Measurements from ENCODE around the gene RNF121.
A peak's percentile ranks its signal among the peaks of the same experiment; 100 is the strongest.

Gene RNF121

DNA sequence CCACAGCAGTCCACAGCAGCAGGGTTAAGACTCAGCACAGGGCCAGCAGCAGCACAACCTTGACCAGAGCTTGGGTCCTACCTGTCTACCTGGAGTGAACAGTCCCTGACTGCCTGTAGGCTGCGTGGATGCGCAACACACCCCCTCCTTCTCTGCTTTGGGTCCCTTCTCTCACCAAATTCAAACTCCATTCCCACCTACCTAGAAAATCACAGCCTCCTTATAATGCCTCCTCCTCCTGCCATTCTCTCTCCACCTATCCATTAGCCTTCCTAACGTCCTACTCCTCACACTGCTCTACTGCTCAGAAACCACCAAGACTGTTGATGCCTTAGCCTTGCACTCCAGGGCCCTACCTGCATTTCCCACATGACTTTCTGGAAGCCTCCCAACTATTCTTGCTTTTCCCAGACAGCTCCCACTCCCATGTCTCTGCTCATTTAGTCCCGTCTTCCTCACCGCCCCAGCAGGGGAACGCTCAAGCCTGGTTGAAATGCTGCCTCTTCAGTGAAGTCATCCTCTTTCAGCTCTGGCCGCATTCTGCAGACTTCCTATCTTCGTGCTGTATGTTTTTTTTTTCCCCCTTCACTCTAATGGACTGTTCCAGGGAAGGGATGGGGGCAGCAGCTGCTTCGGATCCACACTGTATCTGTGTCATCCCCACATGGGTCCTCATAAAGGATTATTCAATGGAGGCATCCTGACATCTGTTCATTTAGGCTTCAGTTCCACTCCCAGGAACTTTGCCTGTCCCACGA lies 73.2 kb downstream of the RNF121 start:
- no peak overlapping the region for H3K4me3 Mint-ChIP-seq
- H3K9me3 Mint-ChIP-seq: no peaks in the 10 kb centered on the region
- H3K27ac Mint-ChIP-seq: peak overlapping the region; percentile 26
- H3K4me1 Mint-ChIP-seq (ENCODE audit: low read depth): peaks cover 20% of the 10 kb centered on the region
- H3K36me3 Mint-ChIP-seq (ENCODE audit: low read depth): peaks cover 36% of the 10 kb centered on the region
- no peaks in the 10 kb centered on the region for H3K27me3 Mint-ChIP-seq (ENCODE audit: low read depth)

DNA sequence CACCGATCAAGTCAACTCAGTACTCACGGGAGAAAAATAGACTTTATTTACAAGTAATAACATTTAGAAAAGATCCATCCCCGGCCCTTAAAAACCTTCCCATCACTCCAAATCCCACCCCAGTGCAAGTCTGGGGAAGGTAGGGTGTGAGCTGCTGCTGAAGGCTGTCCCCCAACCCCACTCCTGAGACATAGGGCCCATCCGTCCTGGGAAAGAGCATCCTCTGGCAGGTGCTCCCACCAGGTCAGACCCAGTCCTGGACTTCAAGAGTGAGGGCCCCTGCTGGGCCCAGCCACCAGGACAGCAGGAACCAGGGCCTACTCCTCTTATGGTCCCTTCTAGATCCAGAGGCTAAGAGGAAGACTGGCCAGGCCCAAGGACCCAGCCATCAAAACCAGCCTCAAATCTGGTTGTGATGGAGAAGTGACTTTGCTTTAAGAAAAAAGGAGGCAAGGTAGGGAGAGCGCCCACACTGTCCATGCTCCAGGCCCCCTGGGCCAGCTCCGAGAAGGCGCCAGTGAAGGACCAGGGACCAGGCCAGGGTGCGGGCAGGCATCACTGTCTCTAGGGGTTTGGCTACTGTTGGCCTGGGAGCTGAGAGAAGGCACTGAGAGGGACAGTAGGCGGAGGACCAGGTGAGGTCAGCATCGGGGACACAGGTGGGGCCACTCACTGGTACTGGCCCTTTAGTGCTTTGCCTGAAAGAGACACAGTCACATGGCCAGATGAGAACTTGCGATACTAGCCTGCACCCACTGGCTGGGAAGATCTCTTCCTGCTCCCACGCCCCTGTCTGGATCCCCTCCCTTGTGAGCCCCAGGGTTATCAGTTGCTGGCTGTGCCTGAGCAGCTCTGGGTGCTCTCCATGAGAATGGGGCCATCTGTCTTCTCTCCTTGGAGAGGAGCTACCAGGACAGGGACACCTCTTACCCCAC lies 74.3 kb downstream of the RNF121 start:
- Mint-ChIP-seq H3K27me3 (ENCODE audit: low read depth) (no peaks in the 10 kb centered on the region), H3K4me3 (no peak overlapping the region), H3K27ac (peak overlapping the region; percentile 13), H3K4me1 (ENCODE audit: low read depth) (peaks cover 18% of the 10 kb centered on the region), H3K36me3 (ENCODE audit: low read depth) (peaks cover 44% of the 10 kb centered on the region), H3K9me3 (no peaks in the 10 kb centered on the region)

DNA sequence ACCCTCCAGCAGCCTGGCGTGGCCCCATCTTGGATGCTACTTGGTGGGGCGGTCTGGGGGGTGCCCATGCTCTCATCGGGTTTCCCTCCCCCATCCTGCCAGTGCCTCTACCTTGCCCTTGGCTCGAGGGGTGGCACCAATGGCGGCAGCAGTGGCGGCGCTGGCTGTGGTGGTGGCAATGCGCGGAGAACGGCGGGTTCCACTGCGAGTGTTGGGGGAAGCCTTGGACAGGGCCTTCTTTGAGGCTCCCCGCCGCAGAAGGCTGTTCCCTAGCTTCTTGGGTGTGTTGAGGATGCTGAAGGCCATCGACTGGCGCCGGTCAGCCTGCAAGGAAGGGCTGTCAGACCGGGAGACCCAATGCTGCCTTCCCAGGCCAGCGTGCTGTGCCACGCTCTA lies 74.9 kb downstream of the RNF121 start:
- Mint-ChIP-seq H3K36me3 (ENCODE audit: low read depth) (peaks cover 46% of the 10 kb centered on the region), H3K27ac (peak overlapping the region; percentile 13)

DNA sequence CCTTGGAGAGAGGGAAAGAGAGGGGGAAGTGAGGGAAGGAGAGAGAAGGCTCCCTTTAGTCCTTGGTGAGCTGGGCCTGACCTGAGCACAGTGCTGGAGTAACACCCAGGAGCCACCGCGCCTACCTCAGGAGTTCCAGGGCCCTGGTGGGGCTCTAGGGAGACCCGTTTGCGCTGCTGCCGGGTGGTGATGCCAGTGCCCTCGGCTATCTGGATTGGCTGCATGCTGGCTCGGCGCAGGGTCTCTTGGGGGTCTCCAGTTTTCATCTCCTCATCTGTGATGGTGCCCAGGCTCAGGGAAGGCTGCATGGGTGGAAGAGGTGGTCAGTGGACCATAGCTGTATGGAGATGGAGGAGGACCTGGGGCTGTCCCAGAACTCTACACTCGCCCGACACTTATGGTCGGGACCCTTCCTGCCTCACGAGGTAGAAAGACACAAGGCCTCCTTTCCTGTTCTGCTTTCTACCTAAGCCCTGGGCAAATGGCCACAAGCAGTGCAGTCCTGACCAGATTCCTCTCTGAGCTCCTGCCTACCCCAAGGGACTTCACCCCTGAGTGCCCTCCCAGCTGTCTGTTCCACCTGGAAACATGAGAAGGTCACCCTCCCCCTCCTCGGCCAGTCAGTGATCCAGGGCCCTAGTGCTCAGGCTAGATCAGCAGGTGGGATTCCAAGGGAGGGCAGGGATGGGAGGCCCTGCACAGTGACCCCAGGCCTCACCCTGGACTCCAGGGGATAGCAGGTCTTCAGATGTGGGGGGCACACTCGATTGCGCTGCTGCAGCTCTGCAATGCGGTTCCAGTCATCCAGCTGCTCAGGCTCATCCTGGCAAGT lies 75.9 kb downstream of the RNF121 start:
- no peaks in the 10 kb centered on the region for H3K9me3 Mint-ChIP-seq
- H3K27ac Mint-ChIP-seq: no peak overlapping the region
- no peaks in the 10 kb centered on the region for H3K27me3 Mint-ChIP-seq (ENCODE audit: low read depth)
- peaks cover 2% of the 10 kb centered on the region for H3K4me1 Mint-ChIP-seq (ENCODE audit: low read depth)
- H3K4me3 Mint-ChIP-seq: no peak overlapping the region
- H3K36me3 Mint-ChIP-seq (ENCODE audit: low read depth): peaks cover 45% of the 10 kb centered on the region

More for the DNA sequence above, 74.9 kb downstream of the RNF121 start:
- no peak overlapping the region for H3K4me3 Mint-ChIP-seq
- peaks cover 12% of the 10 kb centered on the region for H3K4me1 Mint-ChIP-seq (ENCODE audit: low read depth)
- no peaks in the 10 kb centered on the region for H3K9me3 Mint-ChIP-seq
- no peaks in the 10 kb centered on the region for H3K27me3 Mint-ChIP-seq (ENCODE audit: low read depth)

DNA sequence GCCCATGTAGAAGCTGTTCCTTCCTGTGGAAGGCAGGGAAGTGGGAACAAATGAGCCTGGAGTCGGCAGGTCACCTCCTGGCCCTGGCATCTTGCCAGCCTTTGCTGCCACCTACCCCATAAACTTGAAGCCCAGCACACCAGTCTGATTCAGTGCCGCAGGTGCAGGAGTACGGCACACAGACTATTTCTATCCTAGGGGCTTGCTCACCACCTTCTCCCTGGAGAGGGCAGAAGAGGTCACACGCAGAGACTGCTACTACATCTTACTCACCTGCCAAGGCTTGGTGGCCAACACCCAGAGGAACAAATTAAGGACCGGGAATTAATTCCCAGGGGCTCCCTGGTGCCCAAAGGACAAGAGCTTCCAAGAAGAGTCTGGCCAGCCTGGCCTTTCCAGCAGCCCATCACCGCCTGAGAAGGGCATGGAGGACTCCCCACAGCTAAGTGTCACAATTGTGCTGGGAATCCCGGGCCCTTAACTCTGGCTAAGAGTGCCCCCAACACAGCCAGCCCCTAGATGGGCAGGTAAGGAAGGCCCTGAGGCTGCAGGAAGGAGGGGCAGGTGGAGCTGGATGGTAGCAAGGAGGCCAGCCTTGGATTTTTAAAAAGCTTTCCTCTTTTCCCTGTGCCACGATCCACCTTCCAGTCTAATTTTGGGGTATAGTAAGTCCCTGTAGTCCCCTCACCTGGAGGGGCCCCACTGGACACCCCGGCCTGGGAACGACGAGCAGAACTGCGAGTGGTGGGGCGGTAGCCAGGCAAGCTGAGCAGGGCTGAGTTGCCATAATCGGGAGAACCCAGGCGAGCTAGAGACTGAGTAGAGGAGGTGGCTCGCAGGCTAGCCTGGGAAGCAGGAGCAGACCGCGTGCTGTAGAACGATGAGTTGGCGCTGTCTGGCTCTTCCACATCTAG lies 76.8 kb downstream of the RNF121 start:
- Mint-ChIP-seq H3K27me3 (ENCODE audit: low read depth) (no peaks in the 10 kb centered on the region), H3K9me3 (no peaks in the 10 kb centered on the region), H3K27ac (no peak overlapping the region), H3K4me1 (ENCODE audit: low read depth) (peaks cover 3% of the 10 kb centered on the region), H3K36me3 (ENCODE audit: low read depth) (peaks cover 47% of the 10 kb centered on the region), H3K4me3 (no peak overlapping the region)

DNA sequence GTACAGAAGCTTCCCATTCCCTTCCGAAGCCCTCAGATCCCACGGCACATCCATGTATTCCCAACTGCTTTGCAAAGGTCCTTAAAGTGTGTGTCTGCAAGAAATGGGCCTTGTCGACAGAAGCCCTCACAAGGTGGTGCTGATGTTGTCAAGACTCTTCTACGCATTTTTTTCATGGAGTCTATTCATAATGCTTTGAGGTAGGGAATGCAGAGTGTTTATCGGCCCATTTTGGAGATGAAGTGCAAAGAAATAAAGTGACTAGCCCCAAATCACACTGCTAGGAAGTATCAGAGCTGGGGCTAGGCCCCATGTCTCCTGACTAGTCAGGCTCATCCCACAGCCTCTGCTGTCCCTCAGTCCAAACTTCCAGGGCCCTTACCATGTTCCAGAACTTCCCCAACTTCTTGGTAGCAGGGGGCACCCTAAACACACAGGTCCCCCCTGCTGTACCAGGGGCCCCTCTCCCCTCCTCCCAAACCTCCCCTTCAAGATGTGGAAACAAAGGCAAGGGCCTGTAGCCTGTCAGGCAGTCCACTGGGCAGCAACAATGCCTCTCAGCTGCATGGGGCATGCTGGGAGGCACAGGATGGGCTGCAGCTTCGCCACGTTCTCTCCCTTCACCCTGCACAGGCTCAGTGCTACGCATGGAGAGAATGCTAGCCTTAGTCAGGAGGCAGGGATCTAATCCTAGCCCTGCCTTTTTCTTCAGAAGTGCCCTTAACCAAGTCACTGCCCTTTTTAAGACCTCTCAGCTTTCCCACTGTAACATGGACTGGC lies 77.7 kb downstream of the RNF121 start:
- Mint-ChIP-seq H3K36me3 (ENCODE audit: low read depth) (peaks cover 50% of the 10 kb centered on the region), H3K9me3 (no peaks in the 10 kb centered on the region), H3K4me3 (no peak overlapping the region), H3K4me1 (ENCODE audit: low read depth) (peaks cover 3% of the 10 kb centered on the region), H3K27me3 (ENCODE audit: low read depth) (no peaks in the 10 kb centered on the region), H3K27ac (no peak overlapping the region)

DNA sequence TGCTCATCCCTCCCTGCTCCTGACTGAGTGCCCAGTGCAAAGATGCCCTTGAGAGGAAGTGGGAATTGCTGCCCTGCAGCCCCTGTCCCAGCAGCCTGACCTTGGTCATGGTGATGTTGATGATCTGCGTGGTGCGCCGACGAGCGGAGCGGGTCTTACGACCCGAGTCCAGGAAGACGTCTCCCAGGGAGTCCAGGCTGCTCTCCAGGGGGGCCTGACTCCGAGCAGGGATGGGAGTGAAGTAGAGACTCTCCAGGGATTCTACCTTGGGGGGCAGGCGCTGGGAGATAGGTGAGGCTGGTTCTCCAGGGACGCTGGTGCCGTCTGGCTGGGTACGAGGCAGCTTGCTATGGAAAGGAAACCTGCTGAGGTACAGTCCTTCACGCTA lies 78.2 kb downstream of the RNF121 start:
- Mint-ChIP-seq H3K27me3 (ENCODE audit: low read depth) (no peaks in the 10 kb centered on the region), H3K4me3 (no peak overlapping the region), H3K36me3 (ENCODE audit: low read depth) (peaks cover 49% of the 10 kb centered on the region), H3K4me1 (ENCODE audit: low read depth) (peaks cover 3% of the 10 kb centered on the region), H3K9me3 (no peaks in the 10 kb centered on the region), H3K27ac (no peak overlapping the region)

DNA sequence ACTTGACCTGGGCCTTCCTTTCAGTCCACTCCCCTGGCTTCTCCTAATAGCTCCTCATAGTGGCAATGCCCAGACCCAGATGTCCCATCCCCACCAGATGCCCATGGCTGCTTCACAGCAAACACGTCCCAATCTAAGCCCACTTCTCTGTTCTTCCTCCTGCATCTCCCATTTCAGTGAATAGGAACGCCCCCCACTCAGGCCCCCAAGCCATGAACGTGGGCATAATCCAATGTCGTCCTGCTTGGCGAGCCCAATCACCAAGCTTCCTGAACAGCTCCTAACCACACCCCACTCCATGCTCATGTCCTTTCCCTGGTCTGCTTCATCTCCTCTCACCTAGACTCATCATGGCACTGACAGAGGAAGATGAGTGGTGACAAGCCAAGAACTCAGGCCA lies 78.7 kb downstream of the RNF121 start:
- peak overlapping the region; percentile 13 for H3K27ac Mint-ChIP-seq
- peaks cover 3% of the 10 kb centered on the region for H3K4me1 Mint-ChIP-seq (ENCODE audit: low read depth)
- peaks cover 44% of the 10 kb centered on the region for H3K36me3 Mint-ChIP-seq (ENCODE audit: low read depth)

DNA sequence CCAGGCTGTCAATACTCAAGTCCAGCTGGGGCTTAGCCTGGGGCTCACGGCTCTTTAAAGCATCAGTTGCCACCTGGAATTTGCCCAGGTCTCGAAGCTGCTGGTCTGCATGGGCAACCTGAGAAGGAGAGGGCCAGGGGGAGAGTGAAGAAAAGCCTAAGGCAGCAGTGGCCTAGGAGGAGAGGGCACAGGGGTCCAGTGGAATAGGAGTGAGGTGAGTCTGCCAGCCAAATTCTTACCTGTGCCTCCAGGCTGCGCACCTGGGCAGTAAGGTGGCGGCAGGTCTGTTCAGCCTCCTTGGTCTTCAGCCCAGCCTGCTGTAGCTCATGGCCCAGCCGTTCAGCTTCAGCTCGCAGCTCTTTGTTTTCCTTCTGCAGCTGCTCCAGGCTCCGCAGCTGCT lies 79.9 kb downstream of the RNF121 start:
- Mint-ChIP-seq H3K27ac (no peak overlapping the region), H3K4me3 (no peak overlapping the region), H3K4me1 (ENCODE audit: low read depth) (peaks cover 3% of the 10 kb centered on the region), H3K36me3 (ENCODE audit: low read depth) (peaks cover 40% of the 10 kb centered on the region), H3K27me3 (ENCODE audit: low read depth) (no peaks in the 10 kb centered on the region), H3K9me3 (no peaks in the 10 kb centered on the region)

More for the DNA sequence above, 78.7 kb downstream of the RNF121 start:
- Mint-ChIP-seq H3K27me3 (ENCODE audit: low read depth) (no peaks in the 10 kb centered on the region), H3K9me3 (no peaks in the 10 kb centered on the region), H3K4me3 (no peak overlapping the region)

DNA sequence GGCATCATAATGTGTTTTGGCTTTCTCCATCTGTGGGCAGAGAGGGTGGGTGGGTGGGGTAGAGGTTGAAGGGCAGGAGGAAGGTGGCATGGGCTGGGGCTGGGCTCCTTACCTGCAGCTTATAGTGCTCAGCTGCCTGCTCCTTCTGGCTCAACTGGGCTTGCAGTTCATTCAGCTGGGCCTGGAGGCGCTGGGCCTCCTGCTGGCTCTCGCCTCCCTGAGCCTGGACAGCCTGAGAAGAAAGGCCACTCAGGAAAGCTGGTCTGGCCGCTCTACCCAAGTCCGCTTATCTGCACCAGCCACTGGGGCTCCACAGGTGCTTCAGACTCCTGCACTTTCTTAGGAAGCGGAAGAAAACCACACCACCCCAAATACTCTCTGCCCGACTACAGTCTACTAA lies 80.3 kb downstream of the RNF121 start:
- H3K36me3 Mint-ChIP-seq (ENCODE audit: low read depth): peaks cover 43% of the 10 kb centered on the region
- H3K27ac Mint-ChIP-seq: no peak overlapping the region
- peaks cover 3% of the 10 kb centered on the region for H3K4me1 Mint-ChIP-seq (ENCODE audit: low read depth)
- H3K27me3 Mint-ChIP-seq (ENCODE audit: low read depth): no peaks in the 10 kb centered on the region
- no peak overlapping the region for H3K4me3 Mint-ChIP-seq
- no peaks in the 10 kb centered on the region for H3K9me3 Mint-ChIP-seq

DNA sequence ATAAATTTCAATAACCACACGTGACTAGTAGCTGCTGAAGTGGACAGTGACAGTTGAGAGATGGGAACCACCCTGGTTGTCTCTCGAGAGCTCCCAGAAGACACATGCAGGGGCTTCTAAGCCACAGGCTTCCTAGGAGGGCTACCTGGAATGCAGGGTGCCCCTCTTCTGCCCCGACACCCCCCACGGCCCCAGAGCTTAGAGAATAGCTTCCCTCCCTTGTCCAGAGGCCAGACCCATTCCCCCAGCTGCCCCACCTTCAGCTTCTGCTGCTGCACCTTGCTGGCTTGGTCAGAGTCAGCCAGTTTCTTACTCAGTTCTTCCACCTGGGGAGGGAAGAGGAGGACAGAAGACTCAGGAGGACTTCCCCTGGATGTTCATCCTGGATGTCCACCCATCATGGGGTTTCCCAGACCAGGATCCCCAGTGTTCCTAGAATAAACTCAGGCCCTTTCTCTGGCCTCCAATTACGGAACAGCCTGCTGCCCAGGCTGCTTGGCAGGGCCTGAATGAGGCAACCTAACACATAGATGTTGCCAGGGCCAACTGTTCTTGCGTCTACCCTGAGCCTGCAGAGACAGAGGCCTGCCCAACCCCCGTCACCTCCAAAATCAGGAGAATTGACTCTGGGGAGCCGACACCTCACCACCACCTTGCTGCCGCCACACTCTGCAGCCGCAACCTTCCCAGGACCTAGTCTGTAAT lies 81.8 kb downstream of the RNF121 start:
- H3K4me1 Mint-ChIP-seq (ENCODE audit: low read depth): peaks cover 3% of the 10 kb centered on the region
- no peak overlapping the region for H3K4me3 Mint-ChIP-seq
- no peak overlapping the region for H3K27ac Mint-ChIP-seq
- H3K27me3 Mint-ChIP-seq (ENCODE audit: low read depth): no peaks in the 10 kb centered on the region
- no peaks in the 10 kb centered on the region for H3K9me3 Mint-ChIP-seq
- H3K36me3 Mint-ChIP-seq (ENCODE audit: low read depth): peaks cover 51% of the 10 kb centered on the region

DNA sequence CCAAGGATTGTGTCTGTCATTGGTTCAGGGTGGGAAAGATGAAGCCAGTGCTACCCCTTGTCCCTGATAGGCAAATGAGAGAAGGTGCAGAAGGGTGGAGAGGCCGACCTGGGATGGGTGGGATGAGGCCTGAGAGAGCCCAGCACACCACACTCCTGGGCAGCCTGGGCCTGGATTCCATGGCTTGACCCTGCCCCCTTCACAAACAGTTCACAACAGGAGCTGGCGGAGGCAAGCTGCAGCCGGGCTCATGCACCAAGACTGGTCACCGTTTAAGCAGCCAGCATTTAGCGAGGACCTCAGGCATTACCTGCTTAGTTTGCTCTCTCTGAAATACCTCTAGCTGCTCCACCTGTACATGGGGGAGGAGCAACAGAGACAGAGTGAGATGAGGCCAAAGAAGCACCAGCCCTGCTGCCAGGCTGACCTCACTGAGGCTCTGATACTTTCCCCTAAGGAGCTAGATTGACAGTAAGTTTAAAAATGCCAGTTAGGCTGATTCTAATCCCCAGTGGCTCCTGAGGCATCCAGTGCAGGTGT lies 83.3 kb downstream of the RNF121 start:
- H3K4me3 Mint-ChIP-seq: no peak overlapping the region
- peaks cover 57% of the 10 kb centered on the region for H3K36me3 Mint-ChIP-seq (ENCODE audit: low read depth)
- no peaks in the 10 kb centered on the region for H3K27me3 Mint-ChIP-seq (ENCODE audit: low read depth)
- H3K9me3 Mint-ChIP-seq: no peaks in the 10 kb centered on the region
- H3K4me1 Mint-ChIP-seq (ENCODE audit: low read depth): peaks cover 3% of the 10 kb centered on the region
- no peak overlapping the region for H3K27ac Mint-ChIP-seq
